Heart left ventricle (tissue), 16 donors: Measurements from ENCODE around the gene C1orf216. TPM values are rescaled to one million over a fixed set of nuclear protein-coding genes. Genes with fewer than 3 reads are reported as not detected.
"Not testable (repeated sequence)": the region's sequence is repeated elsewhere in the genome, so short reads cannot be mapped to it uniquely, and the experiment has no call there.

ENCODE experiments used
- ATAC-seq, 4 donors: fragments of 200-7000 bp; cut with Tn5 transposase; one replicate each; pipeline ENCODE4 v1.9.1; 2020 to 2022; ENCODE audit warnings: moderate library complexity in 4 of 4, mild to moderate bottlenecking in 3 of 4, moderate number of reproducible peaks in 1 of 4
- DNase-seq, 5 donors: peaks; one replicate each; pipeline ENCODE4 v3.0.0-alpha.2; 2020
- H3K27ac ChIP-seq, 12 donors: fragments of 200-600 bp; sonication (generic) in 4 of 12; one replicate each; pipeline versions ENCODE4 v1.5.0 to v1.8.0; 2016 to 2022; ENCODE audit warnings: mild to moderate bottlenecking in 2 of 12
- H3K27me3 ChIP-seq, 9 donors: fragments of 200-600 bp; sonication (generic) in 2 of 9; one replicate each; pipeline versions ENCODE4 v1.5.1 to v1.8.0; 2016 to 2022; ENCODE audit warnings: mild to moderate bottlenecking in 3 of 9
- H3K36me3 ChIP-seq, 9 donors: fragments of 200-600 bp; sonication (generic) in 2 of 9; one replicate each; pipeline versions ENCODE4 v1.5.0 to v1.8.0; 2018 to 2022; ENCODE audit warnings: mild to moderate bottlenecking in 2 of 9
- H3K4me1 ChIP-seq, 12 donors: fragments of 200-600 bp; sonication (generic) in 4 of 12; one replicate each; pipeline versions ENCODE4 v1.5.0 to v1.8.0; 2016 to 2022; ENCODE audit warnings: mild to moderate bottlenecking in 3 of 12
- H3K4me3 ChIP-seq, 12 donors: fragments of 200-600 bp; sonication (generic) in 4 of 12; one replicate each; pipeline versions ENCODE4 v1.5.0 to v1.8.0; 2017 to 2022; ENCODE audit warnings: mild to moderate bottlenecking in 9 of 12, moderate library complexity in 4 of 12
- H3K9me3 ChIP-seq, 12 donors: fragments of 200-600 bp; sonication (generic) in 4 of 12; one replicate each; pipeline versions ENCODE4 v1.5.0 to v1.8.0; 2016 to 2022; ENCODE audit warnings: mild to moderate bottlenecking in 1 of 12
- POLR2A ChIP-seq, 2 donors: fragments of 450-650 bp; IDR thresholded peaks; one replicate each; pipeline ENCODE4 v1.6.1; 2017; ENCODE audit warnings: antibody characterized with exemption in 2 of 2, mild to moderate bottlenecking in 2 of 2, moderate library complexity in 2 of 2
- WGBS, 4 donors: extraction: QIAGEN DNeasy Blood & Tissue Kit in 2 of 4; methylation state at CpG; one replicate each; pipeline versions ENCODE4 v1.1.5 to v1.1.7; 2013 to 2018; 5-methylcytosine and 5-hydroxymethylcytosine counted together
- intact Hi-C, 10 donors: fragments of 100-400 bp; cut with DNase I; formaldehyde crosslinking; loops; one replicate each; pipeline versions ENCODE4 v1.11.1 to v1.14.2; 2022
- polyA plus RNA-seq, 2 donors: library from polyadenylated mRNA; stranded (reverse); fragments of 200-250 nt; gene quantifications; one replicate each; pipeline ENCODE4 v1.2.3, GENCODE V29; 2013
- total RNA-seq, 9 donors: library from RNA; depleted of rRNA in 2 of 9; stranded (reverse); fragments of >200 nt in 2 of 9; fragmentation: NEBNext Ultra II Directional in 3 of 9; extraction: Animal tissue kit (Norgen Biotek cat#: 25700) in 3 of 9; gene quantifications; one replicate each; pipeline versions ENCODE4 v1.1.0 to v1.2.4, GENCODE V29; 2016 to 2023
- TF ChIP-seq, protein P1 (sequence below), 12 donors: fragments of 200-600 bp; sonication (generic) in 4 of 12; IDR thresholded peaks; one replicate each; pipeline versions ENCODE4 v1.5.0 to v1.8.0; 2018 to 2022; ENCODE audit warnings: antibody characterized with exemption in 12 of 12, mild to moderate bottlenecking in 5 of 12
- donor health status: ischemic (EF 13 %, LVEDD 7.1; RV severe dilation, severe dysfunction).
- donor health status: healthy with polysubstance abuse.
- donor health status: DM: no; HTN: yes; CAD: no.
- donor health status: DM: no; HTN: no; CAD: no.
- donor health status: ischemic (EF 25% LVEDD 6.9; RV normal size, moderate dysfunction).
- donor health status: ischemic (EF 25% LVEDD 5.7; RV mildly dilated, moderate dysfunction).
- donor health status: healthy.
- donor health status: DM: yes; HTN: yes; CAD: no.
- donor health status: ischemic (EF 35%, LVEDD 5.7; RV mildly dilated, moderate dysfunction).
- donor health status: nonischemic (EF 11% LVEDD 7.7; RV severe dilation, severe dysfunction).
- donor health status: DM: yes; HTN: yes; CAD: no.
- donor health status: PGD.
- donor health status: ischemic (EF 29% LVEDD 5.4; RV normal size, mild dysfunction).
- donor health status: nonischemic (EF 23%, LVEDD 6.1; RV moderate dilation, normal function).

C1orf216 gene
- total and polyA plus RNA-seq, 11 donors: 5.1 to 14.7 (median 9.9) TPM

GRCh38 chr1:35707601-35708440 is 10.9 kb downstream of the C1orf216 start:
- Histone ChIP-seq H3K9me3 (no peaks in the 10 kb centered on the region), H3K4me3 (peak overlapping the region; percentile 31 to 61 (median 52)), H3K36me3 (no peaks in the 10 kb centered on the region), H3K27ac (no peak overlapping the region), H3K4me1 (peaks cover 0 to 16% (median 4%) of the 10 kb centered on the region in 12 donors), H3K27me3 (peaks cover 4 to 50% (median 33%) of the 10 kb centered on the region in 9 donors)
- WGBS, 4 donors: 1% methylated on average over 21 to 76 of the region's 76 CpGs
- intact Hi-C loops: no loop called here
- TF ChIP-seq, protein P1, sequence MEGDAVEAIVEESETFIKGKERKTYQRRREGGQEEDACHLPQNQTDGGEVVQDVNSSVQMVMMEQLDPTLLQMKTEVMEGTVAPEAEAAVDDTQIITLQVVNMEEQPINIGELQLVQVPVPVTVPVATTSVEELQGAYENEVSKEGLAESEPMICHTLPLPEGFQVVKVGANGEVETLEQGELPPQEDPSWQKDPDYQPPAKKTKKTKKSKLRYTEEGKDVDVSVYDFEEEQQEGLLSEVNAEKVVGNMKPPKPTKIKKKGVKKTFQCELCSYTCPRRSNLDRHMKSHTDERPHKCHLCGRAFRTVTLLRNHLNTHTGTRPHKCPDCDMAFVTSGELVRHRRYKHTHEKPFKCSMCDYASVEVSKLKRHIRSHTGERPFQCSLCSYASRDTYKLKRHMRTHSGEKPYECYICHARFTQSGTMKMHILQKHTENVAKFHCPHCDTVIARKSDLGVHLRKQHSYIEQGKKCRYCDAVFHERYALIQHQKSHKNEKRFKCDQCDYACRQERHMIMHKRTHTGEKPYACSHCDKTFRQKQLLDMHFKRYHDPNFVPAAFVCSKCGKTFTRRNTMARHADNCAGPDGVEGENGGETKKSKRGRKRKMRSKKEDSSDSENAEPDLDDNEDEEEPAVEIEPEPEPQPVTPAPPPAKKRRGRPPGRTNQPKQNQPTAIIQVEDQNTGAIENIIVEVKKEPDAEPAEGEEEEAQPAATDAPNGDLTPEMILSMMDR (IDR thresholded peaks at IDR 0.05): no peak
- TF ChIP-seq POLR2A (IDR thresholded peaks at IDR 0.05): no peak
- ATAC-seq (peak in 2 of 4 donors; percentile 40 to 76), DNase-seq (peak in 2 of 5 donors; percentile 25 to 64)

GRCh38 chr1:35706846-35707600 is 11.7 kb downstream of the C1orf216 start:
- H3K9me3 ChIP-seq: no peaks in the 10 kb centered on the region
- ATAC-seq: peak in 1 of 4 donors; percentile 14
- H3K27ac ChIP-seq: no peak overlapping the region
- H3K4me1 ChIP-seq: peaks cover 0 to 16% (median 4%) of the 10 kb centered on the region in 12 donors
- peak overlapping the region in 9 of 12 donors; percentile 31 to 61 (median 58) for H3K4me3 ChIP-seq
- peaks cover 4 to 57% (median 41%) of the 10 kb centered on the region in 9 donors for H3K27me3 ChIP-seq
- no peak for TF ChIP-seq POLR2A (IDR thresholded peaks at IDR 0.05)
- TF ChIP-seq, protein P1 (IDR thresholded peaks at IDR 0.05): no peak
- DNase-seq: no peak
- intact Hi-C loops: no loop called here
- H3K36me3 ChIP-seq: no peaks in the 10 kb centered on the region
- 32 to 37% (median 35%) methylated on average over 28 to 29 of the region's 29 CpGs for WGBS, 4 donors

DNA sequence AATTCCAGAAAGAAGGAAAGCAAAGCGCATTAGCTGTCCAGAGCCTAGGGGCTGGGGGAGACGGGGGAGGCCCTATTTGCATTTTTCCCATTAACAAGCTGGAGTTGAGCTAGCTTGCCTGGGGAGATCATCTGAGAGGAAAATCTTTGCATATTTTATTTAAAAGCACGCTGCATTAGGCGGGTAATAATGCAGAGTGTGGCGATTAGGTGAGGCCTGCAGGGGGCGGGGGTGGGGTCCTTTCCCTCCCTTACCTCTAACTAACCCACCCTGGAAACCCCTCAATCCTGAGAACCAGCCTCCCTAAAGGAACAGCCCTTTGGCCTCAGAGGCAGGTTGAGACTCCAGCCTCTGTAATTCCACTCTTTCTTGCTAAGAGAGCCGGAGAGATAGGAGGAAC is 16.2 kb downstream of the C1orf216 start:
- ATAC-seq (no peak), DNase-seq (no peak)
- TF ChIP-seq POLR2A (IDR thresholded peaks at IDR 0.05): no peak
- TF ChIP-seq, protein P1 (IDR thresholded peaks at IDR 0.05): no peak
- WGBS, 4 donors: 19 to 36% (median 21%) methylated on average over 7 of the region's 7 CpGs
- Histone ChIP-seq H3K4me3 (no peak overlapping the region), H3K36me3 (no peaks in the 10 kb centered on the region), H3K27me3 (peaks cover 5 to 82% (median 44%) of the 10 kb centered on the region in 9 donors), H3K4me1 (peaks cover 0 to 4% (median 0%) of the 10 kb centered on the region in 12 donors), H3K27ac (no peak overlapping the region), H3K9me3 (no peaks in the 10 kb centered on the region)
- intact Hi-C loops: no loop called here

DNA sequence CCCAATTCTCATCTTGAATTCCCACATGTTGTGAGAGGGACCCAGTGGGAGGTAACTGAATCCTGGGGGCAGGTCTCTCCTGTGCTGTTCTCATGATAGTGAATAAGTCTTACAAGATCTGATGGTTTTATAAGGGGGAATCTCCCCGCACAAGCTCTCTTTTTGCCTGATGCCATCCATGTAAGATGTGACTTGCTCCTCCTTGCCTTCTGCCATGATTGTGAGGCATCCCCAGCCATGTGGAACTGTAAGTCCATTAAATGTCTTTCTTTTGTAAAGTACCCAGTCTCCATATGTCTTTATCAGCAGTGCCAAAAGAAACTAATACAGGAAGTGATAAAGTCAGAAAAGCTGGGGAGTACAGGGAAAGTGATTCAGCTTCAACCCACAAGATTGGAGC is 19.5 kb downstream of the C1orf216 start:
- DNase-seq, H3K36me3 ChIP-seq, ATAC-seq, H3K27ac ChIP-seq, H3K4me3 ChIP-seq, intact Hi-C loops, H3K9me3 ChIP-seq, H3K4me1 ChIP-seq: not testable (repeated sequence)
- H3K27me3 ChIP-seq: peaks cover 5 to 78% (median 31%) of the 10 kb centered on the region in 9 donors
- WGBS, 4 donors: 81 to 98% (median 89%) methylated on average over 1 of the region's 1 CpG
